Stimulated activated CD4-positive, alpha-beta T cell treated with anti-CD3 and anti-CD28 coated beads, Interleukin-1b, Interleukin-23, amount 100 ng/mL, for 4 hours (primary cell): ENCODE data around the gene SLC51A.
"Not testable (repeated sequence)": the region's sequence is repeated elsewhere in the genome, so short reads cannot be mapped to it uniquely, and the experiment has no call there.

Experiments used
- DNase-seq, 2 donors: peaks; one replicate each; pipeline ENCODE4 v3.0.0-alpha.2; 2020; ENCODE audit warnings: low read depth in 2 of 2

SLC51A gene

DNA sequence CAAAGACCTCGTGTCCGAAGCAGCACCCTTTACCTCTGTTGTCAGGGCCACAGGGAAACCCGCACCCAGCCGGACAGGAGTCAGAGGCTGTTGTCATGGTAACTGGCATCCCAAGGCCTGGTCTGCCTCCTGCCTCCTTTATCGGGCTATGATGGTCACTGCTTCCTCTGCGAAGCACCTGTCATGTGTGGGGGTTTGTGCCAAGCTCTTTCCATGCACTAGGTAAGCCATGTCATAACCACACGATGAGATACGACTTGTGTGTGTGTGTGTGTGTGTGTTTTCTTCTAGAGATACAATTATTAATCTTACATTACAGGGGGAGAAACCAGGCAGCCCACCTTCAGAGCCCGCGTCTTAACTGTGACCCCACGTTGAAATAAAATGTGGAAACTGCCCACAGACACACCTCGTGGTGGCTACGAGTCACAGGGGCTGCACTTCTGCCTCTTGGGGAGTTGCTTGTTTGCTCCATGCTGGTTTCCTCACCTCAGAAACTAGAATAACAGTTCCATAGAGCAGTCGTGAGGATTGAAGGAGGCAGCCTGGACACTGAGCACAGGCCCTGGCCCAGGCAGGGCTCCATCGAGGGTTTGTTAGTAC, 23.1 kb upstream of the SLC51A start:
- no peak for DNase-seq

DNA sequence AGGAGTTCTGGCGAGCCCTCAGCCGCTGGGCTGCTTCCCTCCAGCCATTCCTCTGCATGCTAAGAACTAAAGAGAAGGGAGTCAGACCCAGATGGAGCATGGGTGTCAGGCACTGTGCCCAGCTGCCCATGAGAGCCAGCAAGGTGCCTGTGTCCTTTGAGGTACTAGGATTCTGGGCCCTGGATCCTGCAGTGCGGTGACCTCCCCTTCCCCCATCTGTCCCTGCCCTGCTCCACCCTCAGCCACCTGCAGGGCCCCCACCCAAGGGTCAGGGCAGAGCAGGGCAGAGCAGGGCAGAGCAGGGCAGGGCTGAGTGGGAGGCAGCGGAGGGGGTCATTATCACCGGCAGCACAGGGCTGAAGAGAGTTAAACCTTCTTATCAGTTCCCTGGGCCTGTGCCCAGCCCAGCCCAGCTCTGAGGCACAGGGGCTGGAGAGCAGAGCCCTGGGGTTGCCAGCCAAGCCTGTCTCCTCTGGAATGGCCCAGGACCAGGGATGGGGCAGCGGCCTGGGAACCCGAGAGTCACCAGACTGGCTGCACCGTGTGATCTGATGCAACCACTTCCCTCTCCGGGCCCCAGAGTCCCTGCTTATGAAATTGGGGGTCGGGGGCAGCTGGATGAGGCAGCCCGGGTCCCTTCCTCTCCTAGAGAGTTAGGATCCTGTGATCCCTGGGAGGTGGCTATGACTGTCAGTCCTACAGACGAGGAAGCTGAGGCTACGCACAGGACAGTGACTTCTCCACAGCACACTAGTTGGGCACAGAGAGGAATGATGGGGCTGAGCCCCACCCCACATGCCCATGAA, 22.4 kb upstream of the SLC51A start:
- no peak for DNase-seq

DNA sequence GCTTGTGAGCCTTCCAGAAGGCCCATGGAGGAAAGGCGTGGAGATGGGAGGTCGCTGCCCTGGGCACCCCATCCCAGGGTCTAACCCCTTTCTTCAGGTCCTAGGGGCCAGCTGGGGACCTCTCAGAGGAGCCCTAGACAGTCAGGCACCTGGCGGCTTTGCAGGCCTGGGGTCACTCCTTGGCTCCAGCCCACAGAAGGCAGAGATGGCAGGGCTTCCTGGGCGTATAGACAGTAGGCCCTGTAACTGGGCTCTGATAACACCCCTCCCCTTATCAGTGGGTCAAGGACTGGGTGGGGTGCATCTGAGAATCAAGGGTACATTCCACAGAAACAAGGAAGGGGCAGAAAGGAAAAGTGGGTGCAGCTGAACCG, 21.8 kb upstream of the SLC51A start:
- no peak for DNase-seq

DNA sequence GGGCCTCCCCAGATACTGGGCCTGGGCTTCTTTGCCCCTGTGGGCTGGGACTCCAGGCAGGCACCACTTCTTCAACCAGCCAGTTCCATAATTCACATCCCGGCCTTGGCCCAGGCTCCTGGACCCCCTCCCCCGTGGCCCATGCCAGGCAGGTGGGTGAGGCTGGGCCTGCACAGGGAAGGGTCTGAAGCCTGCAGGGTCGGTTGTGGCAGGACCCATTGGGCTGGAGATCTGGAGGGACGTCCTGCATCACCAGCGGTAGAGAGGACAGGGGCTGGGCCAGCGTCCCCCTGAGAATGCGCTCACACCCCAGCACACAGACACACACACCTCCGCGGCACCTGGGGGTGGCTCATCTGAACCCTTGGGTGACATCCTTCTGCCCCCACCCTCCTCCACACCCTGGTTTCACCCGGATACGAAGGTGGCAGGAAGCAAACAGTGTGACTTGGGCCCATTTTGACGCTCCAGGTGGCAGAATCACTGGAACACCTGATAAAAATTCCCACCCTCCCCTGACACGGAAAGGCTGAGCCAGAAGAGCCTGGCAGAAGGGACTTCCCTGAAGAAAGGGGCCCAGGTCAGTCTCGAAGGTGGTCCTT, 20.6 kb upstream of the SLC51A start:
- DNase-seq: no peak

DNA sequence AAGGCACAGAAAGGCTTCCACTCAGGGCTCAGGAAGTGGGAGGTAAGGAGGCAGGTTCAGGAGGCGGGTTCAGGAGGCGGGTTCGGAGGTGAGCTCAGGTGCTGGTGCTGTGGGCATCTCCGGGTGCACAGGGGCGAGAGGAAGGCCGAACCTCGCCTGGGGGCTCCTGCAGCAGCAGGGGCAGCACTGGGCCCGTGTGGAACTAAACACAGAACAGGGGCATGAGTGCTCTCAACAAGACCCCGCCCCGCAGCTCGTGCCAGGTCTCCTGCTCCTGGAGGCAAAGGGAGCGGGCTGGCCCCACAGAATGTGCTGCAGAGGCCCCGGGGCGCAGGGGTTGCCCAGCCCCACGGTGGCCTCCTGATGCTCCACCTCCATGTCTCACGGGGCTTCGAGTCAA, 18.8 kb upstream of the SLC51A start:
- DNase-seq: no peak

DNA sequence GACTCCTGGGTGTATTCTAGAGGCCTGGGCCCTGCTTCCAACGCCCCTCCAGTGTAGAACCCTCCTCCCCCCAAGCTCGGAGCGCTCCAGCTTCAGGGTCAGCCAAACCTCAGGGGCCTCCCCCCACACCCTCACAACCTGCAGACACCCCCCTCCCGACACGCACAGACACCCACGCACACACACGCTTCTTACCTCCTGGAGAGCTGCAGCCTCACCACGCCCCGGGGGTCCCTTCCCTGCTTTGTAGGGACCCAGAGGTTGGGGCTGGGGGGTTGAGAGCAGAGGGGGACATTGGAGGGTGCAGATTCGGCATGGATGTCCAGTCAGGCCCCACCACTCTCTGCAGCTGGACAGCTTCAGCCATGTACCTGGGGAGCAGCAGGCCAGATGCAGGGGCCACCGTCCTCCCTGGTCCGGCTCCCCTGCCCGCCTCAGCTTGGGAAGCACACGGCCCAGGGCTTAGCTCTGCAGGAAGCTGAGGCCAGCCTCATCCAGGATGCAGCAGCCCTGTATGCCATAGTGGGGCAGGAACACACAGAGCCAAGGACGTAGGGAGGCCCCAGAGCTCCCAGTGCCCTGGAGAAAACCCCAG, 18.2 kb upstream of the SLC51A start:
- no peak for DNase-seq

DNA sequence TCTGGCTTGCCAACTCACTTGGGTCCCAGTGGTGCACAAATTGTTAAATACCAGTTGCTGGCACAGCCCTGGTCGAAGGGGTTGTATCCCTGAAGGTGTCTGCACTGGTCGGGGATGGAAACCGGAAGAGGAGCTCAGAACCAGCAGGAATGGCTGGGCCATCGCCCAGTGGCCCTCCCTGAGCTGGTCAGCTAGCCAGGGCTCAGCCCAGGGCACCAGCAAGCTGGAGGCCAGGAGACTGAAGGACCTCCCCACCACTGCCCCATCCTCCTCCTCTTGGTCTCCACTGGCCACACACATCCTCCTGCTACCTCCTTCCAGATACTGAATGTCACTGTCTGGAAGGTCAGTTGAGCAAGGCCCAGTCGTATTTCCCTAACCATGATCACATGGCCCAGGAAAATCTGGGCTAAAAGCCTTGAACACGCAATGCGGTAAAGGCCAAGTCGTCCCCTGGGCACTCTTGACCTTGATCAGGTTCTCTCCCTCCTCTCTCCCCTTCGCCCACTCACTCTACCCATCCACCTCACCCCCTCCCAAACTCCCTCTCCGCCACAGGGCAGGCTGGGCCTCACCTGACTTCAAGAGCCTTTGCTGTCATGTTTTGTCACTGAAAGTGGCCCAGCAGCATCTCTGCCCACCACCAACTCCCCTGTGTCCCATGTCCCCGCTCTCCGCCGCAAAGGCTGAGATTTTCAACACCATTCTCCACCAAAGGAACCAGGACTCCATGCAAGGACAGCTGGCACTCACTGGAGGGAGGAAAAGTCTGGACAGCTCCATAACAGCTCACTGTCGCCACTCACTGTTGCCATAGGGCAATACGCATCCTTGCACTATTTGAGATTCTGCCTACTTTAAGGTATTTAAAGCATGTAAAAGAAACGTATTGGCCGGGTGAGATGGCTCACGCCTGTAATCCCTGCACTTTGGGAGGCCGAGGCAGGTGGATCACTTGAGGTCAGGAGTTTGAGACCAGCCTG, 17.3 kb upstream of the SLC51A start:
- no peak for DNase-seq

DNA sequence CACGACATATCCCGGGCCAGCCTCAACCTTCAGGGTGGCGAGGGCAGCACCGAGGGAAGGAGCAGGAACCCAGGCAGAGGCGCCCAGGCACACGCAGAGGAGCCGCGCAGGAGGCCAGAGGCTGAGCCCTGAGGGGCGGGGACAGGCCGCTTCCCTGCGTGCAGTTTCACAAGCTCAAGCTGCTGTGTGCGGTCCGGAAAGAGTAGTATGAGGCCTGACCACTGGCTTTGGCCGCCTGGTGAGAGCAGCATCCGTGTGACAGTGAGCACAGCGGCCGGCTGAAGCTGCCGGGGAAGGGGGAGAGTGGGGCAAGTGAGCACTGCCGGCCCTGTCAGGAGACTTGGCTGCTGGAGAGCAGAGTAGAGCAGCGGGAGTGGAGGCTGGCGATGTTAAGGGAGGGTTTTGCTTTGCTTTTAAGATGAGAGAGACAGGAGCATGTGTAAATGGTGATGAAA, 13.8 kb upstream of the SLC51A start:
- DNase-seq: no peak

DNA sequence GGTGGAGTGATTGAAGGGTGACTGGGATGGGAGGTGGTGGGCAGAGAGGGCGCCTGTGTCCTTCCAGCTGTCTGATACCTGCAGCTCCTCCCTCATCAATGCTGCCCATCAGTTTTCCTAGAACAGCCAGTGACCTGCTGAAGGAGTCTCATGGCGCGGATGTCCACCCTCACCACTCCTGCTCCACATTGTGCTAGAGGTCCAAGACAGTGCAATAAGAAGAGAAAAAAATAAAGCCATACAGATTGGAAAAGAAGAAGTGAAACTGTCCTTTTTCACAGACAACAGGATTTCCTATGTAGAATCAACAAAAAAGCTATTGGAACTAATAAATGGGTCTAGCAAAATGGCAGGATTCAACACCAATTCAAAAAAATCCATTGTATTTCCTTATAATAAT, 12.5 kb upstream of the SLC51A start:
- no peak for DNase-seq

DNA sequence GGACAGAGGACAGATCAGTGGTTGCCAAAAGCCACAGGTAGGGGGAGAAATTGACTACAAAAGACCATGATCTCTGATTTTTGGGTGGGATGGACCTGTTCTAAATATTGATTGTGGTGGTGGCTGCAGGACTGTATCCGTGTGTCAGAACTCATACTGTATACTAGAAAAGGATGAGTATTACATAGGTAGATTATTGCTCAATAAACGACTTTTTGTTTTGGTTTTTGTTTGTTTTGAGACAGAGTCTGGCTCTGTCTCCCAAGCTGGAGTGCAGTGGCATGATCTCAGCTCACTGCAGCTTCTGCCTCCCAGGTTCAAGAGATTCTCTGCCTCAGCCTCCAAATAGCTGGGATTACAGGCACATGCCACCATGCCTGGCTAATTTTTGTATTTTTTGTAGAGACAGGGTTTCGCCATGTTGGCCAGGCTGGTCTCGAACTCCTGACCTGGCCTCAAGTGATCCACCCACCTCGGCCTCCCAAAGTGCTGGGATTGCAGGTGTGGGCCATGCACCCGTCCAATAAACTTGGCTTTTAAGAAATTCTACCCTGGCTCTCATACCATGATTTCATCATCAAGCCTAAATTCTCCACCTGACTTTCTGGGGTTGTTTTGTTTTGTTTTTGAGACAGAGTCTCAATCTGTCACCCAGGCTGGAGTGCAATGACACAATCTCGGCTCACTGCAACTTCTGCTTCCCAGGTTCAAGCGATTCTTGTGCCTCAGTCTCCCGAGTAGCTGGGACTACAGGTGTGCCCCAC, 10.7 kb upstream of the SLC51A start:
- DNase-seq: not testable (repeated sequence)

DNA sequence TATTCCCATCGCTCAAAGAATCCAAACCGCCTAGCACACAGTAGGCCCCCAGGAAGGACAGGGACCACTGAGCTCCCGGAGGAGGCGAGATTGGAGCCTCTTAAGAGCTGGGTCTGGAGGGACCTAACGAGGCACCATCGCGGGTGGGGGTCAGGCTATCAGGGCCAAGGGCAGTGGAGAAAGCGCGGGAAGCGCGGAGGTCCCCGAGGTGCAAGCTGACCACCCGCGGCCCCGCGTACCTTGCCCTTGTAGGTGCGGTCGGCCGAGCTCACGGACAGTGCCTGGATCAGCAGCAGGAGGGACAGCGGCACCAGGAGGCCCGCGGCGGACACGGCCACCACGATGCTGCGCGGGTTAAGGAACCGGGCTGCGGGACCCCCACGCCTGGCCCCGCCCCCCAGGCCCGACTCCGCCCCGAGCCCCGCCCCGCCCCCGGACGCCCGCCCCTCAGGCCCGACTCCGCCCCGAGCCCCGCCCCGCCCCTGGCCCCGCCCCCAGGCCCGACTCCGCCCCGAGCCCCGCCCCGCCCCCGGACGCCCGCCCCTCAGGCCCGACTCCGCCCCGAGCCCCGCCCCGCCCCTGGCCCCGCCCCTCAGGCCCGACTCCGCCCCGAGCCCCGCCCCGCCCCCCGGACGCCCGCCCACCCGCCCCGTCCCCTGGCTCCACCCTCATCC, 9.0 kb upstream of the SLC51A start:
- peak; percentile 44 to 49 for DNase-seq

DNA sequence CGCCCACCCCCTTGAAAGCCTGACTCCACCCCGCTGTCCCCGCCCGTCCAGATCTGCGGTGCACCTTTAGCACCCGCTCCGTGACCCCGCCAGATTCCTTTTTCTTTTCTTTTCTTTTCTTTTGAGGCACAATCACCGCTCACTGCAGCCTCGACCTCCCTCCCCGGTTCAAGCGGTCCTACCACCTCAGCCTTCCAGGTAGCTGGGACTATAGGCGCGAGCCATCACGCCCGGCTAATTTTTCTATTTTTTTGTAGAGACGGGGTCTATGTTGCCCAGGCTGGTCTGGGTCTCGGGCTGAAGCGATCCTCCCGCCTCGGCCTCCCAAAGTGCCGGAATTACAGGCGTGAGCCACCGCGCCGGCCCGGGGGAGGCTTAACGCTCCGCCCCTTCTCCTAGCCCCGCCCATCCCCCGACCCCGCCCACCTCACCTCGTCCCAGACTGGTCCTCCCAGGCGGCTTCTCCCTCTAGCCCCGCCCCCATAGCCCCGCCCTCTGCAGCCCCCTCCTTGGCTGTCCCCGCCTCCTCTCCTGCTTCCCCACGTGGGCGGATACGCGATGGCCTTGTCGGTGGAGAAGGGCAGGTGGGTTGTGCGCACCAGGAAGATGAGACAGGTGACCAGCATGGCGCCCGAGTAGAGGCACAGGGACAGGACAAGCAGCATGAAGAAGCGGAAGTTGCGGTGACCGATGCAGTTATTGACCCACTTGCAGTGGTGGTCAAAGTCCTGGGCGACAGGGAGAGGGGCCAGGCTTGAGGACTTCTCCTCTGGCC, 8.3 kb upstream of the SLC51A start:
- DNase-seq: peak; percentile 47 to 49

DNA sequence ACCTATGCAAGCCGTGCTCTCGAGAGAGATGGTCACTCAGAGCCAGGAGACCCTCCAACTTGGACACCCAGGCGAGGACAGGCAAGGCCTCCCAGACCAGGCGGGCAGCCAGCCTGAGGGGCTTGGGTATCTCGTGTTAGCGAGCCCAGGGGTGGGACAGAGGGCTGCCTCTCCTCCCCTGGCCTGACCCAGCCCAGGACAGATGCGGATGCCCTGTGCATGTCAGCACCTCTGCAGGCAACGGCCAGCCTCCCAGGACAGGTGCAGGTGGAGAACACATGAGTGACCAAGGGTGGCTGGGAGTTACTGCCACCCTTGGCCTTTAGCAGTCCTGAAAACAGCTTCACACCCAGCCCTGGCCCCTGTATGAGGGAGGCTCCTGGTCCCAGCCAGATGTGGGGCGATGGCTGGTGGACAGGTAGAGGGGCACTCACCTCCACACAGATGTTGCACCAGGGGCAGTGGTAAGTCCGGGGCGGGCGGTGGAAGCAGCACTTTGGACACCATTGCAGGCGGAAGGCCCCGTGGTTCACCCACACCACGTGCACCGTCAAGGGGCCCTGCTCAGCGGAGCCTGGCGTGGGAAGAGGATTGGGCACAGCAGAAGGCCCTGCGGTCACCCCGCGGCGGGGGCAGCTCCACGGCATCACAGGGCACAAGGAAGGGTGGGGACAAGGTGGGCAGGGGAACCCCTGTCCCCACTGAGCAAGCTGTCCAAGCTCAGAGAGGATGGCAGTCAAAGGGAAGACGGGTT, 7.2 kb upstream of the SLC51A start:
- DNase-seq: no peak

DNA sequence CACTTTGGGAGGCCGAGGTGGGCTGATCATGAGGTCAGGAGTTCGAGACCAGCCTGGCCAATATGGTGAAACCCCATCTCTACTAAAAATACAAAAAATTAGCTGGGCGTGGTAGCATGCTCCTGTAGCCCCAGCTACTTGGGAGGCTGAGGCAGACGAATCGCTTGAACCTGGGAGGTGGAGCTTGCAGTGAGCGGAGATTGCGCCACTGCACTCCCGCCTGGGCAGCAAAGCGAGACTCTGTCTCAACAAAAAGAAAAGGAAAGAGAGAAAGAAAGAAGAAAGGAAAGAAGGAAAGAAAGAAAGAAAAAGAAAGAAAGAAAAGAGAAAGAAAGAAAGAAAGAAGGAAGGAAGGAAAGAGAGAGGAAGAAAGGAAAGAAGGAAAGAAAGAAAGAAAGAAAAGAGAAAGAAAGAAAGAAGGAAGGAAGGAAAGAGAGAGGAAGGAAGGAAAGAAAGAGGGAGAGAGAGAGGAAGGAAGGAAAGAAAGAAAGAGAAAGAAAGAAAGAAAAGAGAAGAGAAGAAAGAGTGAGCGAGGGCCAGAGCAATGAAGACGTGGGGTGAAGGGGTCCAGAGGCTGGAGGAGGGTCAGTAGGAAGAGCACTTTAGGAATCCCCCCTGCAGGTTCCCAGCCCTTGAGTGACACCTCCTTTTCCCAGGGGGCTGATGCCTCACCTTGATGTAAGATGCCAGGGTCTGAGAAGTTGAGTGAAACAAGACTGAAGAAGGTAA, 6.2 kb upstream of the SLC51A start:
- not testable (repeated sequence) for DNase-seq

DNA sequence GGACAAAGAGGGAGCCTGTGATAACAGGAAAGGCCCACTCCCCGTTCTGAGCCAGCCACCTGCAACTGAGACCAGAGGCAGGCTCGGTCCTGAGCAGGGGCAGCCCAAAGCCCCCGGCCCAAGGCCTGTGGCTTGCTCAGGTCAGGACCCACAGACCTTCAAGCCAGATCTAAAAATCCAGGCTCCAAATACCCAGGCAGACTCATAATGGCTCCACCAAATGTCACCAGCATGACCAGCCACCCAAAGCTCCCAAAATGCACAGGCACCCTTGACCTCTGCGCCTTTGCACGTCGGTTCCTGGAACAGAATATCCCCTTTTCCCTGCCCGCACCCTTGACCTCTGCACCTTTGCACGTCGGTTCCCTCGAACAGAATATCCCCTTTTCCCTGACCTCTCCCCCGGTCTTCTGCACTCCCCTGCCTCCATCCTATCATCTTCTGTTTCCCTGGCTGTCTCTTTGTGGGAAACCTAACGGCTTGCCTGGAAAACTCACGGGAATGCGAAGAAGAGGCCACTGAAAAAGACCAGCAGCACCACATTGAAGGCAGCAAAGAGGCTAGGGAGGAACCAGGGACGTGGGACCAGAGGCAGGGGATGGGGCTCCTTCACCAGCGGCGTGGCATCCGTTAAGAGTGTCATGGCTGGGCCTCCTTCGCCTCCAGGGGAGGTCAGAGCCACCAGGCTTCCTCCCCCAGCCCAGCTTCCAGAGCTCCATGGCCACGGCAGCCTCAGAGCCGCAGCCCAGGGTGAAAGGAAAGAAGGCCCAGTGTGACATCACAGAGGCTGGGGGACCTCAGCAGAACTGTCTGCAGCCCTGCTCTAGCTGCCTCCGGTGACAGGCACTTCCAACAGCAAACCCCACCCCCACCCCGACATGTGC, 5.4 kb upstream of the SLC51A start, which contains the start of gene ZDHHC19:
Gene ZDHHC19, minus strand, starts transcription at position 728 of the 884 bp plus-strand sequence. Its CDS starts 85 bp downstream, at position 643.
- no peak for DNase-seq

DNA sequence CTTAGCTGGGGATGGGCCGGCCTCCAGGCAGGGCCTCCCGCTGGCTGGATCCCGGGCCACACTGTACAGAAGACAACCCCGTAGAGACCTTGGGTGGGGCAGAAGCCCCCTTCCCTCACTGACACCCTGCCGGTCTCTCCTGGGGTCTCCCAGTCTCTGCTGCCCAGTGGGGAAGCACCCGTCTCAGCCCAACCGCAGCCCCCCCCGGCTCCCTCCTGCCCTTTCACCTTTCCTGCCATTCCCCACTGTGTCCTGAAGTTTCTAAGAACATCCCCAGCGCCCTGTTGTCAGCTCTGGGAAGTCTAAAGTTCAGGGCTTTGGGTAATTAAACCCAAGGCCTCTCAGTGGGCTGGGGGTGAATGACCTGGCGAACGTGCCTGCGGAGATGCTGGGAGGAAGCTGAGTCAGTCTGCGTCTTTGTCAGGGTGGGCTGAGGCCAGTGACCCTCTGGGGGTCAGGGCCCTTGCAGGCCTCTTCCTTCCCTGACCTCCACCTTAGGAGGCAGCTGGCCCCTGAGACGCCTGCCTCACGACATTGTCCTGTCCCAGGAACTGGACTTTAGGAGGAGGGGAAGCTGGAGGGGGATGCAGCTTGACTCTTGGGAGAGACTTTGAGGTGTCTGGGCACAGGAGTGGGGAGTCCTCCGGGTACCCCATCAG, 1.4 kb upstream of the SLC51A start:
- DNase-seq: no peak
